GM10266 (cell line): ENCODE results near the gene ABCB1.

Experiments used
- DNase-seq: peaks from one replicate; pipeline ENCODE4 v3.0.0; 2012; ENCODE audit errors: extremely low spot score
- CTCF ChIP-seq: IDR thresholded peaks from 2 replicates; pipeline ENCODE4 v1.5.1; 2012; ENCODE audit warnings: mild to moderate bottlenecking, low read depth; ENCODE audit not compliant: control insufficient read depth, insufficient read depth; ENCODE audit errors: missing control alignments

ABCB1 gene

GRCh38 chr7:87494454-87494853, 106.2 kb downstream of the ABCB1 start:
- TF ChIP-seq CTCF: no peak
- DNase-seq: no peak

GRCh38 chr7:87483131-87483530, 117.6 kb downstream of the ABCB1 start:
- no peak for TF ChIP-seq CTCF
- no peak for DNase-seq

- no peak for DNase-seq
- TF ChIP-seq CTCF: no peak
These were observed 118.6 kb downstream of the ABCB1 start for GRCh38 chr7:87482115-87482514.

- TF ChIP-seq CTCF: no peak
These were observed 120.3 kb downstream of the ABCB1 start for GRCh38 chr7:87480386-87480785.

GRCh38 chr7:87479951-87480350, 120.7 kb downstream of the ABCB1 start:
- TF ChIP-seq CTCF: no peak
- no peak for DNase-seq

More at GRCh38 chr7:87480386-87480785, 120.3 kb downstream of the ABCB1 start:
- no peak for DNase-seq

- no peak for TF ChIP-seq CTCF
These were observed 124.5 kb downstream of the ABCB1 start for GRCh38 chr7:87476179-87476557.

GRCh38 chr7:87475359-87476178, 125.1 kb downstream of the ABCB1 start, which contains the start of gene ABCB4:
ABCB4 (minus strand) TSS chr7:87475680; CDS start chr7:87475465, 215 bp downstream.
- no peak for TF ChIP-seq CTCF
- peak; percentile 43 for DNase-seq

More at GRCh38 chr7:87476179-87476557, 124.5 kb downstream of the ABCB1 start:
- peak; percentile 11 for DNase-seq
